NOMO-1 (cell line): ENCODE measurements around the gene ERMN.

Source experiments
- DNase-seq, 2 experiments: peaks; one replicate each; lab custom pipeline; 2025; ENCODE audit not compliant: unreplicated experiment in 2 of 2; lab: John Stamatoyannopoulos, UW

ERMN gene

DNA sequence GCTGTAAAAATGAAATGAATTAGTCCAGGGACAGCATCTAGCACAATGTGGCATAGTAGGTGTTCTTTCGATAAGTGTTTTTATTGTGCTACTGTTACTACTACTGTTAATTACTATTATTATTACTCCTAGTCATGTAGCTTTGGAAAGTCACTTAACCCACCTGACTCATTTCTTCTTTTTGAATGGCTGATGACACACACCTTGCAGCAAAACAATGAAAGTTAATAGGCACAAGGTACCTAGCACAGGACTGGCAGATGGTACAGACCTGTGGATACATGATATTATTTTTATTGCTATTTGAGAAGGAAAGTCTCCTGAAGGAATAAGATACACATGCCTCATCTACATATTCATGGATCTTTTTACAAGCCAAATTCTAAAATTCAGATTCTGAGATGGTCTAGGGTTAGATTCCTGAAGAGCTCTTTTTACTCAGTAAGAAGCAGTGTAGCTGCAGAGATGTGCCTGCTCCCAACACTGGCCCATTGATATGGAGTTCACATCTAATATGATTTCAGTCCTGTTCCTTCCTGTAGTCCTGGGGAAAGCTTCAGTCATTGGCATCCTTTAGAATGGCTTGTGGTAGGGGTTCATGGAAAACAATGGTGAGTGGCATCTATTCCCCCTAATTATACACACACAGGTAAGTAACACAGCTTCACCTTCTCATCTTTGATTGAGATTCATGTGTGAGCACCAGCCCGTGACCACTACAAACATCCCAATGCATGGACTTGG, 7.9 kb upstream of the ERMN start:
- DNase-seq, result no peak

DNA sequence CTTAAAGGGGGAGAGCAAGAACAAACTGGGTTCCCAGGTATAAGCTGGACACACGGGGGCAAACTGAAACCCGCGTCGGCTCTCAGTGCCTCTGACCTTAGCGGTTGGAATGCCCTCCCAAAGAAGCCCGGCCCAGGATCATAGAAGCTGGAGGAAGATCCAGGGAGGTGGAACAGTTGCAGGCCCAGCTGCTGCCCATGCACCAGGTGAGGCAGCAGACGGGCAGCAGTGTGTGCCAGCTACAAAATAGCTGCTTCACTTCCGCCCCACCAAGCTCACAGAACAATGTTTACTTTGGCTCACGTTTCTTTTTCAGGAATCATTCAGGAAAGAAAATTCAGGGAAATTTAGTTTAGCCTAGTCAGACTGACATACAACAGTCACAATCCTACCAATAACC, 3.9 kb upstream of the ERMN start:
- no peak for DNase-seq

- DNase-seq, result peak; percentile 56 to 73
These were observed 2.2 kb upstream of the ERMN start for GRCh38 chr2:157327621-157328500.

- no peak for DNase-seq
These were observed 1.6 kb upstream of the ERMN start for GRCh38 chr2:157327200-157327599.

GRCh38 chr2:157326698-157327097, 1.1 kb upstream of the ERMN start:
- no peak for DNase-seq

DNA sequence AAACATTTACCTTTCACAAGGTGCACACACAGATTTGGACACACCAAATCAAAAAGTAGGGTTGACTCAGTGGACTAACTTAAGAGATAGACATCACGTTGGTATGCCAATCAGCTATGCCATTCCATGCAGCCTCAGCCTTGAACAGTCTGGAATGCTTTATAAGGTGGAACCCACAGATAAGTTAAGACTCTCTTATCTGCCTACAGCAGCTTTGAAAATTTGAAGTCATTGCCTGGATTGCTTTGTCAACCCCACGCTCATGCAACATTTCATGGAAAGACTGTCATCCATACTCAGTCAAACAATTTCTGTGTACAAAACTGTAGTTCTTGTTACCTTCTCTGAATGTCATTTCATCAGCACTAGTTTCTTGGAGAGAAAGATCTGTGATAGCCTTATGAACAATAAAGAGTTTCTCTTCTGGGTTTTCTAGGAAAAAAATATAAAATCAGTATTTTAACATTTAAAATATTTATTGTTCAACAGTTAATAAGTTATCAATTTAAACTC, 1.2 kb downstream of the ERMN start:
- DNase-seq, result no peak

DNA sequence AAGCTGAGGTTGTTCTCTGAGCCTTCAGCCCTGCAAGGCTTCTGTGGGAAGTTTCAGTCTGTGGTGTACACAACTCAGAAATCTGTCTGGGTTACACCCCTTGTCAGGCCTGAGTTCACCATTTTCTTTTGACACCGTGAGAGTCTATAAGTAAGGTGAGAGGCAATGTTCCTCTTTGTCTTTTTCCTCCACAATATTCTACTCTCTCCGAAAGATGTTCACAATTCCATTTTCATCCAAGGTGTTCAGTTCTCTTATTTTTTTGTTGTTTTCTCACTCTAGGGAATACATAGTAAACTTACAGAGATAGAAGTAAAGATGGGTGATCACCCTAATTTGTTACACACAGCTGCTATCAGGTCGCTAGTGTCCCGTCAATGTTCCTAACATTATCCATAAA, 3.2 kb downstream of the ERMN start:
- no peak for DNase-seq

- peak in 1 of 2 experiments; percentile 77 for DNase-seq
These were observed 4.2 kb downstream of the ERMN start for GRCh38 chr2:157321466-157321865.

DNA sequence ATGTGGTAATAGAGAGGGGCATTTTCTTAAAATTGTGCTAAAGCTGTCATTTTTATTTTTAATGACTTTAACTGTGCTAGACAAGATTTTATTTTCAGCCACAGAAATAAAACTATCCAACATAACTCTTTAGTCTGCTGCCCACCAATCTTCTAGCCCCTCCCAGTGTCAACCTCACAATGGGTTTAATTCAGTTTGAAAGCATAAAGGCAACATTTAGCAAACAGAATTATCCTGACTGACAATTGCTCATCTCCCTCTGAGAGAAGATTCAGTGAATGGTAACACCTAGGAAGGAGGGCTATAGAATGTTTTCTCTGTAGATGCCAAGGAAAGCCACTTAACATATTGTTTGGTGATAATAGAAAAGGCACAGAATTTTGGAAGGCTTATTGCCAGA, 5.2 kb downstream of the ERMN start:
- no peak for DNase-seq

DNA sequence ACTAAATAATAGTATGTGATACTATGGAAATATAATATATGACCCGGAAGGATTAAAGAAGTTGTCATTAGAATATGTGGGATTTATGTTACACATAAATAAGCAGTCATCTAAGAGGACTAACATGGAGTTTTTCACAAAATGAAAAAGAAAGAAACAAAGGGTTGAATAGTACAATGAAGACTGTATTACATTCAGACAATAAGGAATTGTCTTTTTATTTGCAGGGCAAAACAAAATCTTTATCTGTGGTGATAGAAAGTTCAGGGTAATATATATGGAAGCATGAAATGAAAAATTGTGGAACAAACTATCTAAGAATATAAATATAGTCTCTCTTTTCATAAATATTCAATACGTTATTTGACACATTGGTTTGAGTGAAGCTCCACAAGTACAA, 5.8 kb downstream of the ERMN start:
- no peak for DNase-seq

DNA sequence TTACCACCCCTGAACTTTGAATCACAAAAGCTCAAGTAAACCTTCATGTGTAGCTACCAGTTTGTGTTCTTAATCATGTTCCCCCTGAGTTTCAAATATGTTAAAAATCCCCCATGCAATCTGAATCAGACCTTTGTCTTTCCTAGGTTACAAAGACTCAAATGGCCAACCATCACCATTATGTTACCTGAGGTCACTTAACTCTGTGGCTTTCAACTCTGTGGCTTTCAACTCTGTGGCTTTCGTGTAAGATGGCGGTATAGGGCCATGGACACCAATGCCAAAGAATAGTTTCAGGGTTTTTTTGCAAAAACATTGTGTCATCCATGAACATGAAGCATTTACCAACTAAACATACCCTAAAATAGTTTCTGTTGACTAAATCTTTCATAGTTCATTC, 6.7 kb downstream of the ERMN start:
- no peak for DNase-seq

GRCh38 chr2:157315901-157316300, 9.7 kb downstream of the ERMN start:
- no peak for DNase-seq

GRCh38 chr2:157312866-157313486, 12.6 kb downstream of the ERMN start:
- no peak for DNase-seq

DNA sequence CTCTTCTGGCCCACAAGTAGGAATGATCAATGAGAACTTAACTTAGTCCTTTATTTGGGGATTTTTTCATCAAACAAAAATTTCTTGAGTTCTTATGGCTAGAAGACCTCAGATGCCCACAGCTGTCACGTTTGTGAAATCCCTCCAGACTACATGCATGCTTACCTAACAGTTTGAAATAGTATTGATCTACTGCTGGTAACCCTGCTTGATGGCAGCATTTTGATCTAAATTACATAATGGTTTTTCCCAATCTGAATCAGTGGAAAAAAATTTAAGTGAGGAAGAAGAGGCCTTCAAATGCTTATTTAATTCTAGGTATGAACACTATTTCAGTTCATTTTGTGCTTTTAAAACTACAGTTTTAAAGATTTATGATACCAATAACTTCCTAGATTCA, 13.9 kb downstream of the ERMN start:
- no peak for DNase-seq

DNA sequence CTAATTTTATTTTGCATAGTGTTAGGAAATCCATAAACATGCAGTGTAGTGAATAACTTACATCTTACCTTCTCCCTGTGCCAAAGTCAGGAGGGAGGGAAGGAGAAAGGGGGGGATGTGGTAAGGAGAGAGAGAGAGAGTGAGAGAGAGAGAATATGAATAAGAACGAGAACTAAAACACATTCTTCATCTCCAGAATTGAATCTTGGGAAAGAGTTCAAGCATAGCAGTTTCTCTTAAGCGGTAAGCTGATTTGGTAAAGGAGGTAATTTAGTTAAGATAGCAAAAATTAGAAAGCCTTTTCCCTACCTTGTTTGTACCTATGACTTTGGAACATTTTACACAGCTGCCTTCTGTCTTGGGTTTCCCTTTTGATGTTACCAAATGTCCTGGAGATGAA, 15.7 kb downstream of the ERMN start:
- no peak for DNase-seq

- peak; percentile 72 to 83 for DNase-seq
These were observed 18.6 kb downstream of the ERMN start for GRCh38 chr2:157307021-157307420.

DNA sequence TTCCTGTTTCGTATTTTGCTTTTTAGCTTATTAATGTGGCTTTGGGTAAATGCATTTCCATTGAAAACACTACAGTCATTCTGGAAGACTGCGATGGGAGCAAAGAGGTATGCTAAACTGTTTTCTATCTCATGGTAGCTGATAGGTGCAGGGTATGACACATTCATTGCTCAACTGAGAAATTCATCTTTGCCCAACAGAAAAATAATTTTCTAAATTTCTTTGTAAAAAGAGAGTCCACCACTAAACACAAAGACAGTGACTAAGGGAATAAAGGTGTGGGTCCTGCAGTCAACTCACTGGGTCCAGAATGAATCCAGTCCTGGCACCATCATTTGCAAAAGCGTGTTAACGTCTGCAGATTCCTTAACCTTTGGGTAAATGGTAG, 19.9 kb downstream of the ERMN start:
- DNase-seq, result no peak

GRCh38 chr2:157304811-157305722, 20.6 kb downstream of the ERMN start:
- DNase-seq, result no peak

- DNase-seq, result no peak
These were observed 22.0 kb downstream of the ERMN start for GRCh38 chr2:157303612-157304011.

DNA sequence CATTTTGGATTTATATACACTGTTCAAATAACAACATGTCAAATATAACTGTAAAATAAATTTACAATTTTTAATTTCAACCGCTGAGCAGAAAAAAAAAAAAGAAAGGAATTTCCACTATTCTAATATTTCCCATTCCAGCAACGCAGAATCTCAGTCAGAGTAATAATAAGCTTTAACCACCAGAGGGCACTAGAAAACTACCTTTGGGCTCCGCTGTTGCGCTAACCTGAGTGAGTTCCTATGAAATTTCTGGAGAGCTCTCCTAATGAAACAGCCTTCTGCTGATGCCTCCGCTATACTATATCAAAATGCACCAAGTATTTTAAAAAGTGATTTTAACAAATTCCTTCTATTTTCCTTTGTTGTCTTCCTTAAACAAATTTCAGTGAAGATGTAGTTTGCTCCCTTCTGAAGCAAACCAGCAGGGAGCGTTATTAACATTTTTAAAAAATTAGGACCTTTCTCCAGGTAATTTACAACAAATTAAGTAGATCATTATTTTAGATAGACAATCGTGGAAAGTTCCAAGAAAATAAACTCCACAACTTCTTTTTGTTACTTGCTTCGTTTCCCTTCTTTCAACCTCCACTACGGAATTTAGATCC, 23.0 kb downstream of the ERMN start:
- DNase-seq, result peak in 1 of 2 experiments; percentile 62
